ENCODE data around the gene USP34.

USP34 gene

DNA sequence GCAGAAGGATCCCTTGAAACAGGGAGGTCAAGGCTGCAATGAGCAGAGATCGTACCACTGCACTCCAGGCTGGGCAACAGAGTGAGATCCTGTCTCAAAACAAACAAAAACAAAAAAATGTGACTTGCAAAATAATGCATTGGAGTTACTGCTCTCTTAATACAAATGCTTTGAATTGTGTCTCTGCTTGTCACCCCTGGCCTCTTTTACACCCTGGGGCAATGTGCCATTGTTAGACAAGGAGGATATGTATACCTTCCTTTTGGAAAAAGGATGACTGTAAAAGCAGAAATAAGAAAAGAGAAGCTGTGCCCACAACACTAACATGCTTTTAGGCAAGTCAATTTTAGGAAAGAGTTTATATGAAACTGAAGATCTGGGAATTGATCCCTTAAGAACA, 329.7 kb downstream of the USP34 start:
- Histone ChIP-seq H3K9me3 (ENCODE audit: control insufficient read depth, low read length) (no peaks in the 10 kb centered on the region), H3K27ac (ENCODE audit: insufficient read depth, low read depth, low read length, poor library complexity, severe bottlenecking) (no peak overlapping the region), H3K4me1 (ENCODE audit: control insufficient read depth, insufficient read depth, low read length) (no peaks in the 10 kb centered on the region), H3K36me3 (ENCODE audit: control insufficient read depth, insufficient read depth, low read length) (no peaks in the 10 kb centered on the region), H3K27me3 (ENCODE audit: control insufficient read depth, insufficient read depth, low read length, poor library complexity, severe bottlenecking) (no peaks in the 10 kb centered on the region), H3K4me3 (ENCODE audit: insufficient read depth, low read depth, low read length) (no peak overlapping the region)
- 86% methylated on average over 1 of the region's 1 CpG for WGBS, 2 experiments

DNA sequence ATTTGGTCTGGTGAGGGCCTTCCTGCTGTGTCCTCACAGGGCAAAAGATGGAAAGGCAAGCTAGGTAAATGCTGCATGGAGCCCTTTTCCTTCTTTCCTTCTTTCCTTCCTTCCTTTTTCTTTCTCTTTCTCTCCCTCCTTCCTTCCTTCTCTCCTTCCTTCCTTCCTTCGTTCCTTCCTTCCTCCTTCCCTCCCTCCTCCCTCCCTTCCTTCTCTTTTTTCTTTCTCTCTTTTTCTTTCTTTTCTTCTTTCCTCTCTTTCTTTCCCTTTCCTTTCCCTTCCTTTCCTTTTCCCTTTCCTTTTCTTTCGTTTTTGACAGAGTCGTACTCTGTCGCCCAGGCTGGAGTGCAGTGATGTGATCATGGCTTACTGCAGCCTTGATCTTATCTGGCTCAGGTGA, 332.0 kb downstream of the USP34 start:
- WGBS, 2 experiments = 87 to 91% methylated on average over 4 of the region's 4 CpGs

More for the DNA sequence above, 332.0 kb downstream of the USP34 start:
- Histone ChIP-seq H3K27me3 (ENCODE audit: control insufficient read depth, insufficient read depth, low read length, poor library complexity, severe bottlenecking) (no peaks in the 10 kb centered on the region), H3K9me3 (ENCODE audit: control insufficient read depth, low read length) (no peaks in the 10 kb centered on the region), H3K4me3 (ENCODE audit: insufficient read depth, low read depth, low read length) (no peak overlapping the region), H3K4me1 (ENCODE audit: control insufficient read depth, insufficient read depth, low read length) (no peaks in the 10 kb centered on the region), H3K27ac (ENCODE audit: insufficient read depth, low read depth, low read length, poor library complexity, severe bottlenecking) (no peak overlapping the region), H3K36me3 (ENCODE audit: control insufficient read depth, insufficient read depth, low read length) (no peaks in the 10 kb centered on the region)
